HG02623 (cell line): Measurements from ENCODE around the gene ERC2.
"Not testable (repeated sequence)": the region's sequence is repeated elsewhere in the genome, so short reads cannot be mapped to it uniquely, and the experiment has no call there.

Experiments used
- ATAC-seq: cut with Tn5 transposase; IDR thresholded peaks from one replicate; pipeline ENCODE4 v1.9.1; 2021; ENCODE audit warnings: moderate library complexity; ENCODE audit not compliant: unreplicated experiment

Gene ERC2

DNA sequence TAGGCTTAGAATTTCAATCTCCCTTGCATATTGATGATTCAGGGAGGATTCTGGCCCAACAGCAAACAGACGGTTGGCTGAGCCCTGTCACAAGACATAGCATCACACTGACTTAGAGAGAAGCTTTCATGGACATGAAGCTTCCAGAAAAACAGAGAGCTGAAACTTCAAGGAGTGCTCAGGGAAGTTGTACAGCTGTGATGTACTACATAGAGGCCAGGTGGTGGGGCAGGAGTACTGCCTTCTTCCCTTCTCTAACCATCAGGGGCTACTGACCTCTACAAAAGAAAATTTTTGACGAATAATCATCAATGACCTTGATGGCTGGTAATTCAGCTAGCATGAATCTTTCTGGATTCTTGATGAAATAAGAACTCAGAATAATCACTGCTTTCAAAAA is 378.5 kb downstream of the ERC2 start:
- ATAC-seq = no peak

DNA sequence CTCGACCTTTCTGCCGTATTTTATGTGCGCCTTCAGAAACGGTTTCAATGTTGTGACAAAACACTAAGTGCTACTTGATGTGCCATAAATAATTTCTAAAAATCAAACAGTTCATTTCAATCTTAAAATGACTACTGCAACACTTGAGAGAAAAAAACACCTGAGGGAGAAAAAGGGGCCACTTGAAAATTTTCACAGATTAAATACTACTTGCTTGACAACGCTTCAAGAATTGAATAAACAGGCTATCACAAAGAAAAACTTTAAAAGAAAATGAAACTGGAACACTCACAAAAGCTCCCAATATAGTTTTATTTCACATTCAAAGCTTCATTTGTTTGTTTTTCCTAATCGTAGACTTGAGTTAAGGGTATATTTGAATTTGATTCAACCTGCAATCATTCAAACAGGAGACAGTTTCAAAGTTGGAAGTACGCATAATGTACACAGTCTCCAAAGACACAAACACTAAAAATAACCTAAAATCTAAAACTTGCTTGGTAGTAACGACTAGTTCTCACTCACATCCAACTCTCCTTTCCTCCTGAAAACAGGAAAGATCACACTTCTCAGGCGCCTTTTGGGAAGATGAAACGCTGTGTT is 380.7 kb downstream of the ERC2 start:
- ATAC-seq = no peak

DNA sequence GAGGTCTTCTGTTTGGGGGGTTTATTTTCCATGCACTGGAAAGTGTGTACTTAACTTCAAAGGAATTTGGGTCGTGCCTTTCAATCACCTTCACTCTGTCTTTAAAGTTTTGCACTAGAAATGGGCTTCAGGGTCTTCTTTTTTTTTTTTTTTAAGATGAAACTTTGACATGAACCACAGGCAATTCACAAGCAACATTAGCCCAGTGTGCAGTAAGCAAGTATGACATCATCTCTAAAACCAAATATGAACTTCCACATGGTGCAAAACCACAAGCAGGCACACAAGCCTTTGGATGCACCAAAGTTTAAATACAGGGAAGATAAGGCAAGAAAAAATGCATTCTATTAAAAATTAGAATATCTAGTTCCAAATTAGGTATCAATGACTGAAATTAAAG is 381.9 kb downstream of the ERC2 start:
- ATAC-seq = no peak

DNA sequence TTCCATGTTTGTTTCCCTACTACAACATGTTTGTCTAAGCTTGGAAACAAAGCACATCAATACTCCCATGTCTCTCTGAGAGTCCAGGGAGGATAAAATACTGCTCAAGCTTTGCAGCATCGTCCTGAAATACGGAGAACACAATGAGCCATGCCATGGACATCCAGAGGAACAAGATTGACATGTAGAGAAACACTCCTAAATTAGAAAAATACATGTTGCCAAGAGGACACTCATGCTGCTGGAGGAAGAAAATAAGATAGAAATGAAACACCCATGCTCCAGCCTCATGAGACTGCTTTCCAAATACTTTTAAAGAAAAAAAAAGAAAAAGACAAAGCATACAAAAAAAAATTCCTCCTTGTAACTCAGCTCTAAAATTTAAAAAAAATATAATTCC is 387.0 kb downstream of the ERC2 start:
- no peak for ATAC-seq

DNA sequence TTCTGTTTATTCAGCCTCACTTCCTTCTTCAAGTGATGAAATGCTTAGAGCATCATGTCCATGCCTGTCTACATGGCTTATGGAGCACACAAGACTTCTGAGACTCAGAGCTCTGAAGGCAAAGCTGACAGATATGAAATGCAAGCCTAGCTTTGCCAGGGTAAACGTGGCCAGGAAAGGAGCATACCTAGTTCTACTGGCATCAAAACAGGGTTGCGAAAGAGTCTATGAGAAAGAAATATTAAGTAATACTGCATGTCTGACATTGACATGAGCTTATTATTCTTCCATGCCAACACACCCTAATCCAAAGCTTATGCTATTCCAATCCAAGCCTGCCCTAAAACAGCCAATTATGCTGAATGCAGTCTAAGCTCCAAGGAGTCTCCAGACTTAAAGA is 391.5 kb downstream of the ERC2 start:
- ATAC-seq = no peak

DNA sequence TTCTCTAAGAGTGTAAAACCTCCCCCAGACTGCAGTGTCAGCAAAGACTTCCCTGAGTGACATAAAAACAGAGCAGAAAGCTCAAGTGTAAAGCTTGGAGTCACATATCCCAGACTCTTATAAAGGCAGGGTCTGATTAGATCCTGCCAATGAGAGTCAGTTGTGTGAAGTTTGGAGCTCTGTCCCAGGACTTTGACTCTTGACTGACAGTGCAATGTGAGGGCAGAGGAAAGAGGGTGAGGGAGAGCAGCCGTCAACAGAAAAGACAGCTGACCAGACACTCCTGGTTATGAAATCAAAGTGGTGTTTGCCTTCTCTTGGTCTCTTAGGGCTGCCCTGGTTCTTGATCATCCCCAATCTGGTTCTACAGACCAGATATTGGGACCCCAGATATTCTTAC is 393.2 kb downstream of the ERC2 start:
- ATAC-seq = no peak

DNA sequence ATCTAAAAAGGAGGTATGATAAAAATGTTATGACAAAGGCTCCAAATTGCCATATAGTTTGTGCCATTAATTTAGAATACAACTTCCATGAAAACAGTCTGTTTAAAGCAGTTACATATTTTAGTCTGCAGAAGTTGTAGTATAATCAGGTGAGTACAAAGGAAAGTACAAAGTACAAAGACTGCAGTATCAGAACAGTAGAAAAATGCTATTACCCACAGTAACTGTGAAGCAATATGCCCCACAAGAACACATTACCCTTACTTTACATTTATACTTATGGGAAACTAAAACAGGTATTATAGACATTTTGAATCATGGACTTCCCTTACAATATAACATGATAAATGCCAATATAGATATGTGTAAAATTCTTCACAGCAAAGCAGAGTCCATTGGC is 398.5 kb downstream of the ERC2 start:
- ATAC-seq = no peak

DNA sequence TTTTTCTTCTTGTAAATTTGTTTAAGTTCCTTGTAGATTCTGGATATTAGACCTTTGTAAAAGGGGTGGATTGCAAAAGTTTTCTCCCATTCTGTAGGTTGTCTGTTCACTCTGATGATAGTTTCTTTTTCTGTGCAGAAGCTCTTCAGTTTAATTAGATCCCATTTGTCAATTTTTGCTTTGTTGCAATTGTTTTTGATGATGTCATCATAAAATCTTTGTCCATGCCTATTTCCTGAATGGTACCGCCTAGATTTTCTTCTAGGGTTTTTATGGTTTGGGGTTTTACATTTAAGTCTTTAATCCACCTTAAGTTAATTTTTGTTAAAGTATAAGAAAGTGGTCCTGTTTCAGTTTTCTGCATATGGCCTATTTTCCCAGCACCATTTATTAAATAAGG is 401.9 kb downstream of the ERC2 start:
- ATAC-seq = not testable (repeated sequence)

DNA sequence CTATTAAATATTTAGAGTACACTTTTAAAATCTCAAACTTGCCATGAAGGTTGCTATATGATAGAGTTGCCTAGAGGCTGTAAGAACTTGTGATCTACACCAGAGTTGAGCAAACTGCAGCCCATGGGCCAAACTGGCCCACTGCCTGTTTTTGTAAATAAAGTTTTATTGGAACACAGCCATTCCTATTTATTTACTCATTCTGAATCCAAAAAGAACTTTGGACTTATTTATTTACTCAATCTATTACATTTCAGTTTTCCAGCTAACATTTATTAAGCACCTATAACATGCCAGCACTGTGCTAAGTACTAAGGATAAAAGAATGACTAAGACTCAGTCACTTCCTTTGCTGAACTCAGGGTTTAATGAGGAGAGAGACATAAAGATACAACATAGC is 403.6 kb downstream of the ERC2 start:
- no peak for ATAC-seq

DNA sequence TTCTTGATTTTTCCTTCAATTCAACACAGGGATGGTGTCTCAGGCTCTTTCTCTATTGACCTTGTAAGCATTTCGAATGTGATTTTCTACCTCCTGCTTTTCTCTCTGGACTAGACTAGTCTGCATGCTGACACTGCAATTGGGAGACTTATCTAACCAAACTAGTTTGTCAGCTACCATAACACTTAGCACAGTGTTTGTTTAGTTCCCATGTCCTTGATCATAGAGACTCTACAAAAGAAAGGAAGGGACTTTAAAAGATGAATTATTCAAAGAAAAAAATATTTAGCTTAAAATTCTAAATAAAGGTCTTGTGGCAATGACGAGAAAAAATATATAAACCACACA is 407.0 kb downstream of the ERC2 start:
- ATAC-seq = no peak

DNA sequence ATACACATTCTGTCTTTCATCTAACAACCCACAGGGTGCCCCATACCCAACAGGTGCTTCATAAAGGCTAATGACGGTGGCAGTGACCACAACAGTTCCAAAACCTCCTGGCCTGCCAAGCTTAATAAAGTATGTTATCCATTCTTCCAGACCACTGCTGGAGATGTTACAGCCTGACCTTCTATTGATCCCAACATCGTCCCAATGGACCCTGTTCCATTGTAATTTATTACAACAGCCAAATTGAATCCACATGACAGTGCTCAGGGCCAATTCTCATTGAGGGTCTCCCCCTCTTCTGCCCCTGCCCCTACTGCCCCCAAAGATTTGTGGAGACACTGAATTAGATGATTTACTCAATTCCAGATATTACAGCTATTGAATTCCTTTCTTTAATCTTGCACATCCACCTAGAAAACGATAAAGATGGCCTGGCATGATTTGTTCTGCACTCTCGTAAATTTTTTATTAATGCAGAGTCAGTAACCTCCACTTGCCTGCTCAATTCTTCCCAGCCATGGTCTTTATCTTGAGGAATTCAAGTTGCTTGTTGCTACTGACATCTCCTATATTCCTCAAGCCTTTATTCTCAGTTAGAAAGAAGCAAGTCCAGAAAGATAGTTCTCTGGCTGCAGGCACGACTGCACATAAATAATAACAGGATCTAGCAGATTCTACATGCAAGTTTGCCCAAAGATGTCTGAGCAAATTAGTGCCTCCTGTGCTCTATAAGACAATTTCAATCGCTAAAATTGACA is 407.6 kb downstream of the ERC2 start:
- no peak for ATAC-seq

DNA sequence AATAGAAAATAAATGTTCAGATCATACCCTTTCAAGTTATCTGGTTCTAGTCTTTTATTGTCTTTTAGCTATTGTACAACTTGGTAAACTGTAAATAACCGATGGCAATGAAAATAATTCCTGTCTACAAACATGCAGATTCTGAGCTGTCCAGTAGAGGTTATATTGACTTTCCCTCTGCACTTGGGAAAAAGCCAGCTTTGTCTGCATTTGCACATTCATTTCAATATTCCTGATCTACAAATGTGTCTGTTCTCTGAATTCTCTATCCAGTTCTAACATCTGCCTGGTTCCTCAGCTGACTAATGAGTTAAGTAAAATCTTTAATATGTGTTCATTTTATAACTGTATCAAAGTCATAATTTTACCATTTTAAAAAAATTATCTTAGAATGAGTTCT is 408.5 kb downstream of the ERC2 start:
- no peak for ATAC-seq

DNA sequence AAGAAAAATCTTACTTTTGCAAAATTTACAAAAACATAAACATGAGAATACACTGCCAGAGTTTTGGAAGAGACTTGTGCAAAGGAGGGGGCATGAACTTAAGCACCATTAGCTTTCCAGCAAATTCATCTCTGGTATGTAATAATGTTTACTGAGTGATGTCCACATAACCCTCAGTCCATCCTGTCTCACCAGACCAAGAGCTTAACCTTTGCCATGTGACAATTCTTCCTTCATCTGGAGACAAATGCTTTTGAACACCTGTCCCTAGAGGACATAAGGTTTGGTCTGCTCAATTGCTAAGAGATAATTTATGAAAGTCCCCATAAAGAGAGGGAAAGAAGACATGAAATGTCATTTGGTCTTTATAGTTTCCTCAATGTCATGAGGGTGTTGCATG is 412.3 kb downstream of the ERC2 start:
- ATAC-seq = no peak

DNA sequence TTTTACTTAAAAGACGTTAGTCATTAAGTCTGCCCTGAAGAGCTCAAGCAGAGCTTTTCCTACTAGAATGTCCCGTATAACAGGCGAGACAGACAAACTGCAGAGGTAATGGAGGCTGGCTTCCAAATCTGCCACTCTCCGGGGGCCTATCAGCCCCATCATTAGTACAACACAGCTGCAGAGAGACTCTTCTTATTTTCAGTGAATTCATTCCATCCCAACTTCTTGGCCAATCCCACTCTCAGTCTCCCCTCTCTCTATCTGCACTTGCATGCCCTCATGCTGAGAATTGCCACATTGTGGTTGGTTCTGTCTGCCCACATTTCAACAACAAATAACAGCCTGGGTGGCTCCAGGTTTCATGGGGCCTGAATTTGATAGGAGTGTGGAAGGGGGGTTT is 412.7 kb downstream of the ERC2 start:
- no peak for ATAC-seq

DNA sequence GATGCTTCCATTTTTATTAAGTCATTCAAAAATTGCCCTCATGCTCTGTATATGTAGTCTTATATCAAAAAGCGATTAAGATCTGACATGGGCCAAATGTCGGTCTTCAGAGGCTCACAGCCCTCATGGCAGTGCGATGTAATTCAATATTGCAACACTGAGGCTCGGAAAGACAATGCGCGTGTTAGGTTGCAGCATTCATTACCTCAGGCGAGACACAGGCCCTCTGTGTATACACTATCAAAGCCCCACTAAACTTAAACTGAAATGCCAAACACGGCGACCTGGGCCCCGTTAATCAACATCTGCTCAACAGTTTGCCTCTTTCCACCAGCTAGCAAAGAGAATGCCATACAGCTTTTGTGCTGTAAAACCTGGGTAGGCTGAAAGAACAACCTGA is 413.4 kb downstream of the ERC2 start:
- ATAC-seq = no peak

DNA sequence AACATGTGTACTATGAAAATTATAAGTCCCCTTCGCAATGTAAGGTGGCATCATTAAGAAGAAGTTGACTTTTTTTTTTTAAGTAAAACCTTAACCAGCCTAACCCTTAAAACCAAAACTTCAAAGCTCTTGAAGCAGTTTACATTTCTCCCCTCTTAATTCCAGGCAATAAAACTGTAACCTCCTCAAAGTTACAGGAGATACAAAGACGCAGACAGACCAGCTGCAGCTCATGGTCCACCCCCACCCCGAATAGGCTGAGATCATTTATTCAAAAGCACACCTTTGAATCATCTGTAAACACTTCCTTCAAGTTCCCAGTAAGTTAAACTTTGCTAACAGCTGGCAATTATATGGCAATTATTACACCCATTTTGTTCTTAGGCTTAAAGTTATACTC is 414.5 kb downstream of the ERC2 start:
- ATAC-seq = no peak

DNA sequence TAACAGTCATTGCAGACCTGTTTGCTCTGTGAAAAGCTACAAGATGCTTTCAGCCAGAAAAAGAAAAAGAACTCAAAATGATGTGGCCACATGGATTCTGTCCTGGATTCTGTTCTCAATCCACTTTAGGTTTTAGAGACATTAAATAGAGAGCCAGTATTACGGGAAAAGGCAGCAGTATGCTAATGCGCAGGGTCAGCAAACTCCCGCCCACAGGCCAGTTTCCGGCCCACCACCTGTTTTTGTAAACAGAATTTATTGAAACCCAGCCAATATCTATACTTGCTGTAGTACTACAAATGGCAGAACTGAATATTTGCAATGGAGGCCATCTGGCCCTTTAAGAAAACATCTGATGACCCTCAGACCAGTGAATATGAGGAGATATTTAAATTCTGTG is 416.1 kb downstream of the ERC2 start:
- ATAC-seq = no peak

DNA sequence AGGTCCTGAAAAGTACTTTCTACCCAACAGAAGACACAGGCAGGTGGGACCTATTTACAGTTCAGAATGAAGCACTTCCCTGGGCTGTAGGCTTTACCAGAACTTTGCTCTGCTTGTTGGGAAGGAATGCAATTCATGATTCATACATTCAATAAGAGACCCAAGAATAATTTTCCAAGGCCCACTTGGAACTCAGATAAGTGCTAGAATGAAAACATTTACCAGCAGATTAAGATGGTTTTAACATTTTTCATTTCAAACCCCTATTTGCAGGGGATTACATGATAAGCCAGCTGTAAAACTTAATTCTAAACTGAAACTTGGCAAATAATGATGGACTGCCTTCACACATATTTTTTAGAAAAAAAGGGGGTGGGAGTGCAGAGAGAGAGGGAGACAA is 417.2 kb downstream of the ERC2 start:
- no peak for ATAC-seq

DNA sequence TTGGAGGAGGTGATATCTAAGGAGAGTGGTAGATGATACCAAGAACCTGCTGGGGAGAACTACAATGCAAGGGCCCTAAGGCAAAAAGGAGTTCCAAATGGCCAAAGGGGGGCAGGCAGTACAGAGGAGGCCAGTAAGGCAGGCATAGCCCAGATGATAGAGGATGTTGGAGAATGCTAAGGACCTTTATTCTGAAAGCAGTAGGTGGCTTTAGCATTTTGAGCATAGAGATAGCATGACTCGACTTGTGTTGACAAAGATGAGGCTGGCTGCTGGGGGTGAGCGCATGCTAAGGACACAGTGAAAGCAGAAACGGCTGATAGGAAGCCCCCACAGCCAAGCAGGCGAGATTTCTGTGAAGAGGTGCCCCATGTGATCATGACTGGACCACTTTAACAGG is 419.3 kb downstream of the ERC2 start:
- ATAC-seq = no peak

DNA sequence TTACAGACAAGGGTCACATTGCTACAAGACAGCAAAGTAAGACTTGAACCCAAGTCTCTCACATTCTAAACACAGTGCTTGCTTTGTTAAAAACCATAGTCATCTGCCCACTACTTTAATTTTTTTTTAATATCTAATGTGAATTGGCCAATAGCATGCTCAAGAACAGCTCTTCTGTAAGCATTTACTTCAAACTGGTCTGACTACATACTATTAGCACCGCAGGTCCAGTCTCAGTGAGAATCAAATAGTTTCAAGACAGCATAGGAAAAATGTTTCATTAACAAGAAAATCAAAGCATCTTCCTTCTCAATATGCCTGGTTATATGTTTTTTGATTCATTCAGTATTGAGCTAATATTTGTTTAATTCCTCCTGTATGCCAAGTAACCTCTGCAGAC is 419.9 kb downstream of the ERC2 start:
- no peak for ATAC-seq

DNA sequence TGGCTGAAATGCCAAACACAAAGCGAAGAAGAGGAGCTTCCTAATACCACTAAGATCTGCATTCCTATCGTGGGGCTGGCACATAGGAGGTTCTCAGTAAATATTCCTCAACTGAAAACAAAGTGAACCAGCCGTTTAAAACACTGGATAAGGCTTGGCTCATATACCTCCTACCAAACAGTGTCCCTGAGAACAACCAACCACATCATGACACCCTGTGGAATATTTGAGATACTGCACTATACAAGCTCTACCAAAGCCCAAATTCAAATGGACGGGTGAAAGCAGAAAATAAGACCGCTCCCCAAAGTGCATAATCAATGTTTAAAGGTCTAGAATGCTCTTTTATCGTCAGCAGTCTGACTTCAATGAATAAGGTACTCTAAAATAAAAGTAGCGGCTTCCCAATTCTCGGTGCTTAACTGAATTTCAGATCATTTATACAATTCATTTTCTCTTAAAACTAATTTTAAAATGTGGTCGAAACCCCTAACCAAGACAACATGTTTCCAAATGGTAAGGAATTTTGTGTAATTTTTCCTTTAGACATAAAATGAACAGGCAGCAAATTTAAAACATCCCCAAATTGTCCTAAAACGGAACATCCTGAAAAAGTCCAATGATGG is 425.8 kb downstream of the ERC2 start:
- no peak for ATAC-seq

DNA sequence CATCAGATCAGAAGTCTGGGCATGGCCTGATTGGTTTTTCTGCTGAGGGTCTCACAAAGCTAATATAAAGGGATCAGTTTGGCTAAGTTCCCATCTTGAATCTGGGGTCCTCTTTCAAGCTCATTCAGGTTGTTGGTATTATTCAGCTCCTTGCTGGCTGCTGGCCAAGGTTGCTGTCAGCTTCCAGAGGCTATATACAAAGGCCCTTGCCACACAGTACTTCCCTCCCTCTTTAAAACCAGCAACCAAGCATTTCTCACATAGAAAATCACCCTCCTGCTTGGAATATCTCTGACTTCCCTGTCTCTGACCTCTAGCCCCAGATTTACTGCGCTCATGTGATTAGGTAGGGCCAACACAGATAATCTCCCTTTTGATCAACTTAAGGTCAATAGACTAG is 442.9 kb downstream of the ERC2 start:
- no peak for ATAC-seq

DNA sequence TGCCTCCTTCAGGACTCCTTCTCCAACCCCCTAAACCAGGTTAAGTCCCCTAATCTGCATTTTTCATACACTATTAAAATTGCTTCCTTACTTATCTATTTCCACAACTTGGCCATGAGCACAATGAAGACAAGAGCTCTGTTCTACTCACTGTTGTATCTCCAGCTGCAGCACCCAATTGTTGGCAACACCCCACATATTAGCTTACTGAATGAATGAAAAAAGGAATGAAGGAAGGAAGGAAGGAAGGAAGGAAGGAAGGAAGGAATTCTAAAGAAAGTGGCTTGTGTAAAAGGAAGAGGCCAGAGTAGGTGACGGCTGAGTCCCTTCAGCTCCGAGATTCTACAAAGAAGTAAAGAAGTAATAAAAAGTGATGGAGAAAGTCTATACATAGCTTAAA is 444.7 kb downstream of the ERC2 start:
- ATAC-seq = no peak
